ENCODE results near the gene IQCH. TPM values are rescaled to one million over a fixed set of nuclear protein-coding genes. Genes with fewer than 3 reads are reported as not detected.

IQCH gene
- total RNA-seq, 1 donor from 2014 or later, result 2.8 TPM

DNA sequence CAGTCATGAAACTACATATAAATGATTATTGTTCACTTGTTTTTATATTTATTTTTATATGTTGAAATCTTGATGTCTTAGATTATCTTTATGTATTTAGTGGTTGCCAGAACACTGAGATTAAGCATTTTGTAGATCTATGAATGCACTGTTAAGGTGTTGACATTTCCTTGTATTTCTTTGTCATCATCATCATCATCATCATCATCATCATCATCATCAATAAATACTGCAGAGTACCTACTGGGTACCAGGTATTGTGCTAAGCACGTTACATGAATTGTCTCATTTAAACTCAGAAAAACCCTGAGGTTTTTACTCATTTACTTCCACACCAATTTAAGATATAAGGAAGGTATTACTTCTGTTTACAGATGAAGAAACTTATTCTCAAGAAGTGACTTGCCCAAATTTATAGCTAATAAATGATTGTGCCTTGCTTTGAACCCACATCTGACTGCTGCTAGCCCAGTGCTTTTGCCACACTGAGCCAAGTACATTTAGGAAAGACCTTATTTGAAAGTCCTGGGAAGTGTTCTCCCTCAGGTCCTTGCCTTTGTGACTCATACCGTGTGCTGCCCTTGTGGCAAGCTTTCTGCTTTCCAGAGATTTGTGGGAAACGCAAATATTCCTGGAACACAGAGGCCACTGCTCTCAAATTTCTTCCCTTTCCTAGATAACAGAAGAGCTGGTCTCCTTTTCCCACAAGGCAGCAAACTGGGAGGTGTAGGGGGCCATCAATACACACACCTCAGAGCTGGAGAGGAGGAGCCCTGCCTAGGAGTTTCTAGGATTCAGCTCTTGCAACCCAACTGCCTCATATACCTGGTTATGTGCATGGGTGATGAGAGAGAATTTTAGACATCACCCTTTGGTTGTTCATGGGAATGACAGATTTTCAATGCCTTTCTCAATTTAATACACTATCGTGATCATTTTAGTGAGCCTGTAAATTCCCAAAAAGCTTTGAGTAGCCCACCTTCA lies 150.9 kb downstream of the IQCH start:
- no peaks in the 10 kb centered on the region for H3K9me3 Mint-ChIP-seq
- TF ChIP-seq, protein P1, sequence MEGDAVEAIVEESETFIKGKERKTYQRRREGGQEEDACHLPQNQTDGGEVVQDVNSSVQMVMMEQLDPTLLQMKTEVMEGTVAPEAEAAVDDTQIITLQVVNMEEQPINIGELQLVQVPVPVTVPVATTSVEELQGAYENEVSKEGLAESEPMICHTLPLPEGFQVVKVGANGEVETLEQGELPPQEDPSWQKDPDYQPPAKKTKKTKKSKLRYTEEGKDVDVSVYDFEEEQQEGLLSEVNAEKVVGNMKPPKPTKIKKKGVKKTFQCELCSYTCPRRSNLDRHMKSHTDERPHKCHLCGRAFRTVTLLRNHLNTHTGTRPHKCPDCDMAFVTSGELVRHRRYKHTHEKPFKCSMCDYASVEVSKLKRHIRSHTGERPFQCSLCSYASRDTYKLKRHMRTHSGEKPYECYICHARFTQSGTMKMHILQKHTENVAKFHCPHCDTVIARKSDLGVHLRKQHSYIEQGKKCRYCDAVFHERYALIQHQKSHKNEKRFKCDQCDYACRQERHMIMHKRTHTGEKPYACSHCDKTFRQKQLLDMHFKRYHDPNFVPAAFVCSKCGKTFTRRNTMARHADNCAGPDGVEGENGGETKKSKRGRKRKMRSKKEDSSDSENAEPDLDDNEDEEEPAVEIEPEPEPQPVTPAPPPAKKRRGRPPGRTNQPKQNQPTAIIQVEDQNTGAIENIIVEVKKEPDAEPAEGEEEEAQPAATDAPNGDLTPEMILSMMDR (conservative IDR thresholded peaks at IDR 0.05), result no peak
- no peaks in the 10 kb centered on the region for H3K36me3 Mint-ChIP-seq (ENCODE audit: low read depth)
- H3K27me3 Mint-ChIP-seq (ENCODE audit: low read depth), result no peaks in the 10 kb centered on the region
- no peak overlapping the region for H3K4me3 Mint-ChIP-seq
- DNase-seq (ENCODE audit: low read depth, low spot score), result no peak
- H3K4me1 Mint-ChIP-seq, result peaks cover 31% of the 10 kb centered on the region
- H3K27ac Mint-ChIP-seq (ENCODE audit: unreplicated experiment), result no peak overlapping the region

GRCh38 chr15:67406257-67406861 lies 151.8 kb downstream of the IQCH start:
- no peak for DNase-seq (ENCODE audit: low read depth, low spot score)
- H3K27me3 Mint-ChIP-seq (ENCODE audit: low read depth), result no peaks in the 10 kb centered on the region
- TF ChIP-seq, protein P1 (conservative IDR thresholded peaks at IDR 0.05), result no peak
- peaks cover 25% of the 10 kb centered on the region for H3K4me1 Mint-ChIP-seq
- no peak overlapping the region for H3K4me3 Mint-ChIP-seq
- H3K36me3 Mint-ChIP-seq (ENCODE audit: low read depth), result no peaks in the 10 kb centered on the region
- no peaks in the 10 kb centered on the region for H3K9me3 Mint-ChIP-seq
- no peak overlapping the region for H3K27ac Mint-ChIP-seq (ENCODE audit: unreplicated experiment)

GRCh38 chr15:67407786-67408185 lies 153.2 kb downstream of the IQCH start:
- no peak overlapping the region for H3K27ac Mint-ChIP-seq (ENCODE audit: unreplicated experiment)
- no peak overlapping the region for H3K4me3 Mint-ChIP-seq
- H3K4me1 Mint-ChIP-seq, result peaks cover 22% of the 10 kb centered on the region
- H3K27me3 Mint-ChIP-seq (ENCODE audit: low read depth), result no peaks in the 10 kb centered on the region
- no peaks in the 10 kb centered on the region for H3K36me3 Mint-ChIP-seq (ENCODE audit: low read depth)
- H3K9me3 Mint-ChIP-seq, result no peaks in the 10 kb centered on the region
- DNase-seq (ENCODE audit: low read depth, low spot score), result no peak
- TF ChIP-seq, protein P1 (conservative IDR thresholded peaks at IDR 0.05), result no peak

DNA sequence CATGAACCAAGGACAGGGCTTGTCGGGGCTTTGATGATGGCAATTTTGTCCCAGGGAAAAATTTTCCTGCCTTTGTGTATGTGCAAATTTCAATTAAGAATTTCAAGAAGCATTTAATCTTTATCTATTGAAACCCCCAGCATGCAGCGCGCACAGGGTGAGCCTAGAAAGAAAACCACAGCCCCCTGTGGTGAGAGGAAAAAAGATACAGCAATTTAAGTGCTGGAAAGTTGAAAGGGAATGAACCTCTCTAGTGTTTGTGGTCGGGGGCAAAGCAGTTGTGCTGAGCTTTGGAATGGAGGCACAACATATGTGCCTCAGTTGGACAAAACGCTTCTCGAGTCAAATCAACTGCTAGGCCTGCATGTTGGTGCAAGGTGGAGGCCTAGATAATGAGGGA lies 154.6 kb downstream of the IQCH start:
- Mint-ChIP-seq H3K9me3 (no peaks in the 10 kb centered on the region), H3K36me3 (ENCODE audit: low read depth) (no peaks in the 10 kb centered on the region), H3K27me3 (ENCODE audit: low read depth) (no peaks in the 10 kb centered on the region), H3K27ac (ENCODE audit: unreplicated experiment) (no peak overlapping the region), H3K4me1 (peaks cover 16% of the 10 kb centered on the region), H3K4me3 (no peak overlapping the region)
- TF ChIP-seq, protein P1 (conservative IDR thresholded peaks at IDR 0.05), result no peak
- no peak for DNase-seq (ENCODE audit: low read depth, low spot score)

GRCh38 chr15:67411486-67411885 lies 156.9 kb downstream of the IQCH start:
- no peaks in the 10 kb centered on the region for H3K36me3 Mint-ChIP-seq (ENCODE audit: low read depth)
- no peaks in the 10 kb centered on the region for H3K27me3 Mint-ChIP-seq (ENCODE audit: low read depth)
- H3K4me1 Mint-ChIP-seq, result peaks cover 25% of the 10 kb centered on the region
- H3K9me3 Mint-ChIP-seq, result no peaks in the 10 kb centered on the region
- no peak overlapping the region for H3K27ac Mint-ChIP-seq (ENCODE audit: unreplicated experiment)
- DNase-seq (ENCODE audit: low read depth, low spot score), result no peak
- TF ChIP-seq, protein P1 (conservative IDR thresholded peaks at IDR 0.05), result no peak
- no peak overlapping the region for H3K4me3 Mint-ChIP-seq

Measured in neural crest cell (in vitro differentiated cells).